ENCODE data around the gene ZNF180. TPM values are rescaled to one million over a fixed set of nuclear protein-coding genes. Genes with fewer than 3 reads are reported as not detected.
"Not testable (repeated sequence)": the region's sequence is repeated elsewhere in the genome, so short reads cannot be mapped to it uniquely, and the experiment has no call there.

The ZNF180 gene
- total RNA-seq, 1 experiment from 2014 or later = 12.3 TPM

DNA sequence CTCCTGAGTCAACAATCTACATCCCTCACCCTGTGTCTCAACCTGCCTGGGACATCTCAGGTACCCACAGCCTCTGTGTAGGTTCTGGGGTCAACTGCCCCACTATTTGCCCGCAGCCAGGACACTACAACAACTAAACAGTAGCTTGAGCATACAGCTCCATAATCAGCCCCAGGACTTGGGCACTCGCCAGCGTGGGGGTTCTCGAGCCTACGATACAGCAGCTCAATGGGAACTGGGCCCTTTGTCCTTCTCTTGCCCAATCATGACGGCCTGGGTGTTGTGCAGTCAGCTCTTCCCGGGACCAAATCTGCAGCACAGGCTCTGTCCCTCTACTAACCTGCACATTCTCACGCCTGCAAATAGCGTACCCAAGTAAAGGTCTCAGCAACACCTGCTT, 1.3 kb downstream of the ZNF180 start:
- DNase-seq (ENCODE audit: low spot score) = no peak

DNA sequence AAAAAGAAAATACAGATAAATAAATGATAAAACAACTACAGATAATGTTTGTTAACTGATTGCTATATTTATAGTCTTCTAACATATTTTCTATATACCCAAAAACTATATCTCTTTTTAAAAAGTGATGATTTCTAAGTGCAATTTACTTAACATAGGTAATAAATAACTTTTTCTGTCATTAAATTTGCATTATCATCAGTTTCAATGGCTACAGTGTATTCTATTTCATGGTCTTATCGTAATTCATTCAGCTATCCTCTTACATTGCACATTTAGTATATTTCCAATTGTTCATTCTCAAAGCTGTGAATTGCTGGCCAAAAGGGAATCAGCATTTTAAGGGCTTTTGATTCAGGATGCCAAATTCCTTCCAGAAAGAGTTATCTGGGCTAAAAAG, 3.6 kb downstream of the ZNF180 start:
- no peak for DNase-seq (ENCODE audit: low spot score)

DNA sequence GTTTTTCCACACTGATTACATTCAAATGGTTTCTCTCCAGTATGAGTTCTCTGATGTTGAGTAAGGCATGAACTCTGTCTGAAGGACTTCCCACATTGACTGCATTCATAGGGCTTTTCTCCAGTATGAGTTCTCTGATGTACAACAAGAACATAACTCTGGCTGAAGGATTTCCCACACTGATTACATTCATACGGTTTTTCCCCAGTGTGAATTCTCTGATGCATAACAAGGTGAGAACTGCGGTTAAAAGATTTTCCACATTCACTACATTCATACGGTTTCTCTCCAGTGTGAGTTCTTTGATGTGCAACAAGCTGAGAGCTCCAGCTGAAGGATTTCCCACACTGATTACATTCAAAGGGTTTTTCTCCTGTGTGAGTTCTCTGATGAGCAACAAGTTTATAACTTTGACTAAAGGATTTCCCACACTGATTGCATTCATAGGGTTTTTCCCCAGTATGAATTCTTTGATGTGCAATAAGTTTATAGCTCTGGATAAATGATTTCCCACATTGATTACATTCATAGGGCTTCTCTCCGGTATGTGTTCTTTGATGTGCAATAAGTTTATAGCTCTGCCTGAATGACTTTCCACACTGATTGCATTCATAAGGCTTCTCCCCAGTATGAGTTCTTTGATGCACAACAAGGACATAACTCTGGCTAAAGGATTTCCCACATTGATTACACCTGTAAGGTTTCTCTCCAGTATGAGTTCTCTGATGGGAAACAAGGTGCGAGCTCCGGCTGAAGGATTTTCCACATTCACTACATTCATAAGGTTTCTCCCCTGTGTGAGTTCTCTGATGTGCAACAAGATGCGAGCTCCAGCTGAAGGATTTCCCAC, 23.5 kb downstream of the ZNF180 start:
- DNase-seq (ENCODE audit: low spot score) = peak; percentile 72

DNA sequence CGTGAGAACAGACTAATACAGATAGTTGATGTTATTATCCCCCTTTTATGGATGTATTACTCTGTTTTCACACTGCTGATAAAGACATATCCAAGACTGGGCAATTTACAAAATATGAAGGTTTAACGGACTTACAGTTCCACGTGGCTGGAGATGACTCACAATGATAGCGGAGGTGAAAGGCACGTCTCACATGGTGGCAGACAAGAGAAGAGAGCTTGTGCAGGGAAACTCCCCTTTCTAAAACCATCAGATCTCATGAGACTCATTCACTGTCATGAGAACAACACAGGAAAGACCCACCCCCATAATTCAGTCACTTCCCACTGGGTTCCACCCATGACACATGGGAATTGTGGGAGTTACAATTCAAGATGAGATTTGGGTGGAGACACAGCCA, 31.6 kb downstream of the ZNF180 start:
- not testable (repeated sequence) for DNase-seq (ENCODE audit: low spot score)

DNA sequence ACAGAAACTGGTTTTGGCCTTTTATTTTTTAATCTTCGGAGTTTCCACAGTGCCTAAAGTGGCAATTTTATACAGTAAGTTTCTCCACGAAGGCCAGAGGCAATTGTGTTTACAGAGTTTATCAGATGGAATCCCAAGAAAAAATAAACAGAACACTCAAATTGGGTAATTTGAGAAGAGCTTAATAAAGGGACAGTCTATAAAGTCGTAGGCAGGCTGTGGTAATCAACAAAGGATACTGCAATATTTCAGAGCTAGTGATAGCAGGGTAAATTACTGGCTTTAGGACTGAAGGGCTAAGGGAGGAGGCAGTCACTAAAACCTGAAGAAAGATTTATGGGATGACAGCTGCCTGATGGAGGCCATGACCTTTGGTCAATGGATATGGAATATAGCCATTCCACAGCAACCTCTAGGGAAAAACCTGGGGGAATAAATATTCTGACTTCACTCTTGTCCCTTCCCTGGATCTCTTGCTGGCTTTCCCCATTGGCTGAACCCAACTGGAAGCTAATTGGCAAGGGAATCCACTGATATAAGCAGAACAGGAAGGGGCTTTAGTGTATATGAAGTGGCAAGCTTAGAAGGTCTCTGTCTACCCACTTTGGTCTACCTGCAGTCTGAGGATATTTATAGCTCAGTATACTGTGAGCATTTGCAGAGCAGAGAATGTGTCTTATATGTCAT, 37.6 kb downstream of the ZNF180 start:
- DNase-seq (ENCODE audit: low spot score) = not testable (repeated sequence)

DNA sequence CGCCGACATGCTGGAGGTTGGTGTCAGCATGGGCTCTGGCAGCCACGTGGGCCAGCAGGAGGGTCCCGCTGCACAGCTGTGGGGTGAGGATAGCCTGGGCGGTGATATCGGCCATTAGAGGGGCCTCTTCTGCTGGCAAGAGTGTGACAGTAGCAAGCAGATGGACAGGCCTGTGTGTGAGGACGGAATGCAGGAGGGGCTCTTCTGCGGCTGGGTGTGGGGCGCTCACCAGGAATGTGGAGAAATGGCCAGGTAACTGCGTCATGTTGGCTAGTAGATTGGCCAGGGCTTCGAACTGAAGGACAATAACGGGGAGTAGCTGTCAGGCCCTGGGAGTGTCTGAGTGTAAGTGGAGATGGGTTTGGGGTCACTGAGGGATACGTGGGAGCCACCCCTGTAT, 44.3 kb downstream of the ZNF180 start:
- DNase-seq (ENCODE audit: low spot score) = not testable (repeated sequence)

DNA sequence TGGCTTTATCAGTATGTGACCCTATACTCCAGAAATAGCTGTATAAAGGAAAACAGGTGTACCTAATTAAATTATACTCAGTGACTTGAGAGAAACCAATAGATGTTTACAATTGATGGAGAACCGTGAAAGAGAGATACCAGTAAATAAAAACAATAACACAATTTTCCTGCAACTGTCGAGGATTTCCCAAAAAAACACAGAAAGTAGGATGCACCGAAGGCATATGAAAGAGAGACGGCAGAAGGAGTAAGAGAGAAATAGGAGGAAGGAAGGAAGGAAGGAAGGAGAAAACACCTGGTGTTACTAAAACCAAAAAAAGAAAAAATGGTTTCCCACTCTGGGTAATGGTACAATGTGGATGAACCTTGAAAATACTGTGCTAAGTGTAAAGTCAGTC, 45.2 kb downstream of the ZNF180 start:
- DNase-seq (ENCODE audit: low spot score) = no peak

DNA sequence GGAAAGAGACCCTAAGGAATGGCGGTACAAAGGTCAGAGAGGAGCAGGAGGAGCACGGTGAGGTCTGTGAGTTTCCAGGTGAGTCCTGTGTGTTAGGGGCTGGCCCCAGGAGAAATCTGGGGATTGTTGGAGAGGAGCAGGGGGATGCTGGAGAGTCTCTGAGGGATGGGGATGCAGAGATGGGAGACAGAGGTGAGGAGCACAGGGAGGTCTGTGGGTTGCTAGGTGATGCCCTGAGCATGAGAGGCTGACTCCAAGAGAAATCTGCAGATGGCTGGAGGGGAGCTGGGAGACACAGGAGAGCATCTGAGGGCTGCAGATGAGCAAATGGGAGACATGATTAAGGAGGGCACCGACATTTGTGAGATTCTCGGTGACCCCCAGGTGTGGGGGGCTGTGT, 48.0 kb downstream of the ZNF180 start:
- DNase-seq (ENCODE audit: low spot score) = no peak

DNA sequence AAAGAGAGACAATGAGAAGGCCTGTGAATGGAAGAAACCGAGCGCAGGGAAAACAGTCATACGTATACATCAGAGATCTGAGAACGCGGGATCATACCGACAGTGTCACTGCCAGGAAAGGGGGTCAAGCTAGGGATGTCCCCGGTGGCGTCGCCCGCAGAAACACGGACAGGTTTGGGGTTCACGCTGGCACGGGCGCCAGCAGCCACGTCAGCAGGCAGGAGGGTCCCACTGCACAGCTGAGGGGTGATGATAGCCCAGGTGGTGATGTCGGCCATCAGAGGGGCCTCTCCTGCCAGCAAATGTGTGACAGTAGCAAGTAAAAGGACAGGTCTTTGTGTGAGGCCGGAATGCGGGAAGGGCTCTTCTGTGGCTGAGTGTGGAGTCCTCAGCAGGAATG, 48.6 kb downstream of the ZNF180 start:
- no peak for DNase-seq (ENCODE audit: low spot score)

DNA sequence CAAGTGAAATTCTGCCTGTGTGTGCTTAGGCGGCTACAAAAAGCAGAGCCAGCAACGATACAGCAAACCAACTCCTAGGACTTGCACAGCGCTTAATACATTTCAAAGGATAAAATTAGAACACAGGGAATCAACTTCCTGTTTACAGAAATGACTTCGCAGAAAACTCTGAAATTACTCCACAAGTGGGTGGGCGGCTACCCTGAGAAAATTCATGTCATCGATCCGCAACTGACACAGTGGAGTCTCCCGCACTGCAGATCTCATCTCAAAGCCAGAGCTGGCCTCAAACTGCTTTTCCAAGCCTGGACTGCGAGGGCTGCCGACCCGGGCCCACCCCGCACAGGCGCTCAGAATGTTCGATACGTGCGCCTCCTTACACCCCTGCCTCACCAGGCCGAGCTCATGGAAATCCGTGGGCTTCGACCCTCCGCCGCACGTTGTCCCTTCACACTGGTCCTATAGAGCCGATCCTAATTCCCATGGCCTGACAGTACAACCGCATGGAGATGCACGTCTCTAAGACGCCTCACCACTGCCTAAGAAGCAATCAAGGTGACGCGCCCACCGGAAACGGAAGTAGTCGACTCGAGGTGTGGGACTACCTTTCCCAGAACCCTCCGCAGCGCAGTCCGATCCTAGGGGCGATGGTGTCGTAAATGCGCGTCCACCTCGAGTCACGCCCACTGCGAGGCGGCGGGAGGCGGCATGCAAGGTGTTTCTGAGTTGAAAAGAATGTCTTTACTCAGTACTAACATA, 52.2 kb downstream of the ZNF180 start, which contains the start of gene ZNF229:
TSS of gene ZNF229 (minus strand) at position 557 of the 759 bp plus-strand sequence. CDS start 5,625 bp downstream, outside the sequence.
- DNase-seq (ENCODE audit: low spot score) = no peak

DNA sequence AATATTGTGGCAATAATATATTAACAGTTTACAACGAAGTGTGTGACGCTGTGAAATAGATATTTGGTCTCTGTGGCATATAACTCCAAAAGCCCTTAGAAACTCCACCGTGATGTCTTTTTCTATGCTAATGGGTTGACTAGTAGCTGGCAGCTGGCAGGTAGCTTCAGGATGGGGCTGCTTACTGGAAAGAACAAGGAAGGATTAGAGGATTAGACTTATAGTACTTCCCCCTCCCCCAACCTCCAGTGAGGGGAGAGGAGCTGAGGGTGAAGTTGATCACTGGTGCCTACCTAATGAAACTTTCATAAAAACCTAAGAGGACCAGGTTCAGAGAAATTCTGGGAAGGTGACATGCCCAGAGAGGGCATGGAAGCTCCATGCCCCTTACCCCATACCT, 61.9 kb downstream of the ZNF180 start:
- no peak for DNase-seq (ENCODE audit: low spot score)

DNA sequence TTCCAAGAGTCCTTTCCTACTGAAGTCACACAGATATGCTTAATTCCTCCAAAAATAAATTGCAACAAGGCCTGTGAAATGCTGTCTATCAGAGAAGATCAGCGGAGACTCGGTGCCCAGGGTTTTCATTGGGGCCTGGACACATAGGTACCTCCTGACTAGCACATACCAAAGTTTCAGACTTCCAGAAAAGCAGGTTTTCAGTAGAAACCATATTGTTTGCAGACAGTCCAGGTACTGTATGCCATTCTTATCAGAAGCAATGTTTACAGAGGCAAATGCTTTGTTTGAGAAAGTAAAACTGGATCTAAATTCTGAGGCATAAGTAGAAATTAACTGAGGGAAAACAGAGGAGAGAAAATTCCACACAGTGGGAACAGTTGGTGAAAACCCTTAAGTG, 64.9 kb downstream of the ZNF180 start:
- no peak for DNase-seq (ENCODE audit: low spot score)

DNA sequence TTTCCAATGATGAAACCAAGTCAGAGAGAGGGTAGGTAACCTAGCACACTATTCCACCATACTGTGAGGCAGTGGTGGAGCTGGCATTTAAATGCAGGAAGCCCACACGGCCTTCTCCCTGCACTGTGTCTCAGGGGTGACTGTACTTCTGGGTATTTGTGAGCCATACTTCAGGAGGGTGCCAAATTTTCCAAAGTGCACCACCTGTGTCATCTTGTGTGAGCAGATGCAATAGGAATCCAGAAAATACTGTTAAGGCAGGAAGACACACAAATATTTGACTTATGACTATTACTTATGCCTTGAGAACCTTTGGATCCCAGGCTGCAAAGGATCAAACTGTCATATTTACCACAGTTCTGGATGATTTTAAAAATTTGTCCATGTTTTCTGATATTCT, 69.4 kb downstream of the ZNF180 start:
- no peak for DNase-seq (ENCODE audit: low spot score)

Other genes starting within 250 kb of the ZNF180 start
- 0.31 and 0.94 TPM in 2 replicates for gene ZNF233, start 240.6 kb downstream of the ZNF180 start, total RNA-seq (2014; rRNA removed; shearing (Covaris generic))
- gene ZNF235, start 195.5 kb downstream of the ZNF180 start, total RNA-seq (2014; rRNA removed; shearing (Covaris generic)) = 1.0 and 2.7 TPM in 2 replicates
- 0.61 and 0.78 TPM in 2 replicates for gene ZNF112, start 143.8 kb downstream of the ZNF180 start, total RNA-seq (2014; rRNA removed; shearing (Covaris generic))
- not detected in 2 replicates for gene ZNF285, start 98.9 kb downstream of the ZNF180 start, total RNA-seq (2014; rRNA removed; shearing (Covaris generic))
- not detected in 2 replicates for gene ZNF229, start 52.0 kb downstream of the ZNF180 start, total RNA-seq (2014; rRNA removed; shearing (Covaris generic))
- gene CEACAM20, start 29.2 kb upstream of the ZNF180 start, total RNA-seq (2014; rRNA removed; shearing (Covaris generic)) = not detected in 2 replicates
- gene IGSF23, start 113.0 kb upstream of the ZNF180 start, total RNA-seq (2014; rRNA removed; shearing (Covaris generic)) = not detected in 2 replicates
- 204 and 206 TPM in 2 replicates for gene PVR, start 143.4 kb upstream of the ZNF180 start, total RNA-seq (2014; rRNA removed; shearing (Covaris generic))
- gene CEACAM19, start 171.0 kb upstream of the ZNF180 start, total RNA-seq (2014; rRNA removed; shearing (Covaris generic)) = 1.0 and 2.2 TPM in 2 replicates
- gene CEACAM16, start 198.6 kb upstream of the ZNF180 start, total RNA-seq (2014; rRNA removed; shearing (Covaris generic)) = not detected in 2 replicates
- gene BCL3, start 248.2 kb upstream of the ZNF180 start, total RNA-seq (2014; rRNA removed; shearing (Covaris generic)) = 39.1 and 50.6 TPM in 2 replicates